GM12891 (cell line): ENCODE results near the gene TLX3.

Experiments
- PAX5 ChIP-seq: IDR thresholded peaks from 2 replicates; pipeline ENCODE4 v1.6.1; 2011; ENCODE audit warnings: low read length, moderate library complexity, mild to moderate bottlenecking; ENCODE audit not compliant: insufficient read depth, severe bottlenecking
- POLR2A ChIP-seq: IDR thresholded peaks from 2 replicates; pipeline ENCODE4 v1.6.1; 2011; ENCODE audit warnings: low read depth, low read length, control low read depth
- POLR2AphosphoS5 ChIP-seq: IDR thresholded peaks from 2 replicates; pipeline ENCODE4 v1.6.1; 2011; ENCODE audit warnings: low read depth, low read length, control low read depth
- POU2F2 ChIP-seq: IDR thresholded peaks from 2 replicates; pipeline ENCODE4 v1.6.1; 2011; ENCODE audit warnings: low read depth, mild to moderate bottlenecking, control low read depth, low read length, moderate library complexity
- SPI1 ChIP-seq: IDR thresholded peaks from 2 replicates; pipeline ENCODE4 v1.6.1; 2011; ENCODE audit warnings: low read depth, low read length, control low read depth
- TAF1 ChIP-seq: IDR thresholded peaks from 2 replicates; pipeline ENCODE4 v1.6.1; 2011; ENCODE audit warnings: low read depth, low read length, control low read depth

- TF ChIP-seq POLR2A, result no peak
- no peak for TF ChIP-seq POLR2AphosphoS5
- no peak for TF ChIP-seq TAF1
- TF ChIP-seq POU2F2, result no peak
- no peak for TF ChIP-seq PAX5
- no peak for TF ChIP-seq SPI1
These were observed 26.6 kb downstream of the TLX3 start for GRCh38 chr5:171335616-171336015.
